BJ (cell line): ENCODE results near the gene EPB41. TPM values are rescaled to one million over a fixed set of nuclear protein-coding genes. Genes with fewer than 3 reads are reported as not detected.

ENCODE experiments used
- CTCF ChIA-PET: fragments of 350-600 bp; formaldehyde crosslinking; extraction: SDS; loops from one replicate; lab custom pipeline; 2021; ENCODE audit warnings: antibody characterized with exemption, inconsistent platforms; lab: Yijun Ruan, JAX
- POLR2A ChIA-PET: fragments of 300-600 bp; sonication (Branson Sonifier 250); formaldehyde crosslinking; extraction: SDS; loops from one replicate; lab custom pipeline; 2021; ENCODE audit warnings: antibody characterized with exemption; lab: Charles Lee
- DNase-seq: peaks from one replicate; pipeline ENCODE4 v3.0.0-alpha.2; 2011; ENCODE audit warnings: low read depth
- H3K27me3 ChIP-seq: 2 replicates; pipeline ENCODE4 v1.6.0; 2011; ENCODE audit warnings: low read length; ENCODE audit not compliant: control insufficient read depth, insufficient read depth
- H3K36me3 ChIP-seq: 2 replicates; pipeline ENCODE4 v1.5.1; 2011; ENCODE audit warnings: low read length; ENCODE audit not compliant: control insufficient read depth, insufficient read depth
- H3K4me3 ChIP-seq: 2 replicates; pipeline ENCODE4 v1.5.1; 2011; ENCODE audit warnings: low read depth, mild to moderate bottlenecking, control low read depth, low read length
- CTCF ChIP-seq: IDR thresholded peaks from 2 replicates; pipeline ENCODE4 v1.5.1; 2011; ENCODE audit warnings: low read depth, mild to moderate bottlenecking, control low read depth, inconsistent platforms, low read length, moderate library complexity; ENCODE audit not compliant: insufficient read depth
- polyA plus RNA-seq: library from polyadenylated mRNA; depleted of rRNA; stranded (reverse); fragments of >200 nt; gene quantifications from 2 replicates; pipeline ENCODE4 v1.2.3, GENCODE V29; 2011

Gene EPB41
- polyA plus RNA-seq, 1 experiment = 7.5 TPM

DNA sequence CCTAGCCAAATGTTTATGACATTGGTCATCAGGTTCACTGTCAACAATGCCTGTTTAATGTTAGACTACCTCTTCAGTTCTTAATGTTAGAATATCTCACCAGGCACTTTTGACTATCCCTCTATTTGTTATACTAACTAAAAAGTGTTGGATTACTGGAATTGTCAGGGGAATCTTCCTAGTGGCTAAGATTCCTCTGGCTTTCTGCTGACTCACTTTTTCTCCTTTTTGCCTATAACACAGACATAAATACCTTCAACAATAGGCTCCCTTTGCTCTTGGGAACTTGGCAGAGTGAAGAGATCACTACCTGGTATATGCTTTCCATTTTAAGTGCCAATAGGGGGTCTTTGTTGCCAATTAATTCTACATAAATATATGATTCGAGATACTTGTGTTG is 140.8 kb downstream of the EPB41 start:
- CTCF ChIA-PET = no interaction called here
- POLR2A ChIA-PET = interaction anchor here (0.6 kb wide), 1 partner anchor 14 kb away, joined by 3 read pairs; no protein-coding TSS in a partner anchor
- Histone ChIP-seq H3K27me3 (no peaks in the 10 kb centered on the region), H3K4me3 (no peak overlapping the region), H3K36me3 (no peaks in the 10 kb centered on the region)
- no peak for TF ChIP-seq CTCF
- no peak for DNase-seq

DNA sequence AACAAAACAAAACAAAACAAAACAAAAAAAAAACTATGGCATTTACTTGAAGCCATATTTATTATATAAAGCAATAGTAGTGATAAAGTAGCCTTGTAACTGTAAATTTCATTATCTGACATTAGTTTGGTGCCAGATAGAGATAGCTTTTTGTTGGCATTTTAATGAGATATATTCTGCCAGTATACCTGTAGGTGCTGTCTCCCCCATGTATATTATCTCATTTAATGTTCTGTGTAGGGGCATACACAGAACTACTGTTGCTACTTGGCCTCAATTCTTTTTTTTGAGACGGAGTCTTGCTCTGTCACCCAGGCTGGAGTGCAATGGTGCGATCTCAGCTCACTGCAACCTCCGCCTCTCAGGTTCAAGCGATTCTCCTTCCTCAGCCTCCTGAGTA is 141.9 kb downstream of the EPB41 start:
- Histone ChIP-seq H3K27me3 (no peaks in the 10 kb centered on the region), H3K36me3 (no peaks in the 10 kb centered on the region), H3K4me3 (no peak overlapping the region)
- no peak for TF ChIP-seq CTCF
- ChIA-PET POLR2A (no interaction called here), CTCF (interaction anchor here (1.2 kb wide), 1 partner anchor 146 kb away, joined by 3 read pairs; no protein-coding TSS in a partner anchor)
- DNase-seq = no peak

DNA sequence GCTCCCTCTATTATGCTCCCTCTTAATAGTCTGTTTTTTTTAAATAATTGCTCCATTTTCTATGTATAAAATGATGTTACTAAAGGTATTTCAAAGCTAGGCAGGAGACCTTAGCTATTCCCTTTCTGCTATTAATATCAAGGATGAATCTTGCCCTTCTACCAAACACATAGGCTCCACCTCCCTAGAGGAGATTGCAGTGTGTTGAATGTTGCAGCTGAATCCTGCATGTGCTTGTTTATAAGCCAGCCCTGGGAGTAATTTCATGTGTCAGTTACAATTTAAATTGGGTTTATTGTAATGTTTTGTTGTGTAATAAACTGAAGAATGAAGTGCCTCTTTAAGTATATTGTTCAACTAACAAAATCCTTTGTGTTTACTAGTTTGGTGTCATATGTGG is 143.3 kb downstream of the EPB41 start:
- TF ChIP-seq CTCF = no peak
- Histone ChIP-seq H3K4me3 (no peak overlapping the region), H3K27me3 (no peaks in the 10 kb centered on the region), H3K36me3 (no peaks in the 10 kb centered on the region)
- POLR2A ChIA-PET = no interaction called here
- CTCF ChIA-PET = interaction anchor here (0.9 kb wide), 1 partner anchor 140 kb away, joined by 3 read pairs; no protein-coding TSS in a partner anchor
- no peak for DNase-seq

DNA sequence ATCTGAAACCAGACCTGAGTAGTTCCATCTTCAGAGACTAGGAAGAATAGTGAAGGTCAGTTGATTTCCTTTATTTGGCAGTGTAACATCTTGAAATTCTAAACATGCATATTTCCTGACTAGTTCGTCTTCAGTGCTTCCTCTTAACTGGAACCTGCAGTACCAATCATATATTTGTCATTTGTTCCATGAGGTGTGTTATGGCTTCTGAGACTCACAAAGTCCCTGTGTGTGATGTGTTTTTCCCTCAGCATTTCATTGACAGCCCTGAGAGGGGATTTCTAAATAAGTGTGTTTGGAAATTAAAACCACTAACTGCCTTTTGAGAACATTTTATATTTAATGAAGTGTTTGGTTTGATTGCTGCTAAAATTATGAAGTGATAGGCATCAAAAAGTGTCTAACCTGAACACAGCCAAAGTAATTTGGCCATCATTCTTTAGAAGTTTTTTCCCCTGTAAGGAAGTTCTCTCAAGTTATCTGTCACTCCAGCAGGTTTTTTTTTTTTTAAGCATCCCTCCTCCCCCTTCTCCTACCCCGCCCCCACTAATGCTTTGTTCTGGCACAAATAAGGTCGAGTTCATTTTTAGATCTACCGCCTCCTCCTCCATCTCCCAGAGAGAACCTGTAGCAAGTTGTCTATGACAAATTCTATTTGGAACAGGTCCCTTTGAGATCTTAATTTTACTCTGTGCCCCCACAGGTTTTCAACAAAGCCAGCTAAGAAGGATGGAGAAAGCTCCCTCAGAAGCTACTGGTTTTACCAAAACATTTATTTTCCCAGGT is 148.0 kb downstream of the EPB41 start:
- ChIA-PET POLR2A (no interaction called here), CTCF (interaction anchor here (0.6 to 1.0 kb wide), 2 partner anchors 23 to 58 kb away, joined by 3 to 5 read pairs; no protein-coding TSS in a partner anchor)
- TF ChIP-seq CTCF = no peak
- Histone ChIP-seq H3K4me3 (no peak overlapping the region), H3K27me3 (no peaks in the 10 kb centered on the region), H3K36me3 (no peaks in the 10 kb centered on the region)
- DNase-seq = no peak

- DNase-seq = no peak
- Histone ChIP-seq H3K4me3 (no peak overlapping the region), H3K36me3 (no peaks in the 10 kb centered on the region), H3K27me3 (no peaks in the 10 kb centered on the region)
- ChIA-PET CTCF (interaction anchor here (0.6 to 1.3 kb wide), 2 partner anchors 17 to 182 kb away, joined by 3 read pairs; no protein-coding TSS in a partner anchor), POLR2A (no interaction called here)
- TF ChIP-seq CTCF = no peak
These were observed 149.7 kb downstream of the EPB41 start for GRCh38 chr1:29064064-29064463.
